ENCODE data around the gene BICC1. TPM values are rescaled to one million over a fixed set of nuclear protein-coding genes. Genes with fewer than 3 reads are reported as not detected.
A peak's percentile ranks its signal among the peaks of the same experiment; 100 is the strongest.

The BICC1 gene
- total RNA-seq, 1 experiment from 2014 or later, result 39.1 TPM

DNA sequence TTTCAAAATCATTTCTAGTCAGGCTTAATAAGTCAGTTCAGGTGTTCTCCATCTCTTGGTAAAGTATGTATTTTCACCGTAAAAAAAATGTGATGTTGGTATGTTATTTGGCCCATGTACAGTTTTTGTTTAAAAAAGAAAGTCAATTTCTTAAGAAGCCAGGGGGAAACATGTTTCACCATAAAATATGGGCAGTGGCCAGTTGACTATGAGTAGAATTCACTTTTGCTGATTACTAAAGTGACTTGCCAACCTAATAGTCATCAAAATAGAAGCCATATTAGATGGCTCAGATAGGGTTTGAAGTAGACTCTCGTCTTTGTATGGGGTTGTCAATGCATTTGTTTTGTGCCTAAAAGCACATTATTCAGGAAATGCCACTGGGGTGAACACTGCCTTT, 266.3 kb downstream of the BICC1 start:
- no peak for DNase-seq (ENCODE audit: low read depth)

DNA sequence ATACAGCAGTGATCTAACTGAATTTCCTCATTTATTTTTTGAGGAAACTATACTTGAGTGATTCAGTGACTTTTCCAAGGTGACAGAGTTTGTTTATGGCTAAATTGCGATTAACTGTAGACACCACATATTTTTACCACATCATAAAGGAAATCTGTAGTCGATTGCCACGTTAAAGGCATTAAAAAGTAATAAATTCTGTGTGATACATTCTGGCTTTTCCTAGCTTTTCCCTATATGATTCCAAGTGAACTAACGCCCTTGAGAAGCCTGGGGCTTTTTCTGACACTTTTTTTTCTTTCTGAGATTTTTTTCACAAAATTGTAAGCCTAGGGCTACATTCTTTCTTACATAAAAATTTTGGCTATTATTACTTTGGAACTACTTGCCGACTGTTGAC, 266.9 kb downstream of the BICC1 start:
- no peak for DNase-seq (ENCODE audit: low read depth)

DNA sequence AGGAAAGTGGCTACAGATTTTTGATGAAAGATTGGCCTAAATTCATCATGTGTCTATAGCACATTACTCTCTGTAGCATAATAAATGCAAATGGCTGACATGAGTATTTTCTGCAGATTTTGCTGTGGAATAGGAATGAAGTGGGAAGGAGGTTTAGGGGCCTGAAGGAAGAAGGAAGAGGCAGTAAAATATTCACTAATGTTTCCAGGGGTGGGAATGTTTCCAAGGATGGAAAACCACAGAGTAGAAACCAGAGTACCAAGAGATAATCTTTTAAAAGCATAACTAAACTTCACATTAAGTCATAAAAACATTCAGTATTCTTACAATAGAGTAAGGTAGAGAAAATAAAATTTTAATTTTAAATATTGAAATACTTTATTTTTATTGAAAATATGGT, 267.8 kb downstream of the BICC1 start:
- DNase-seq (ENCODE audit: low read depth), result peak; percentile 28

DNA sequence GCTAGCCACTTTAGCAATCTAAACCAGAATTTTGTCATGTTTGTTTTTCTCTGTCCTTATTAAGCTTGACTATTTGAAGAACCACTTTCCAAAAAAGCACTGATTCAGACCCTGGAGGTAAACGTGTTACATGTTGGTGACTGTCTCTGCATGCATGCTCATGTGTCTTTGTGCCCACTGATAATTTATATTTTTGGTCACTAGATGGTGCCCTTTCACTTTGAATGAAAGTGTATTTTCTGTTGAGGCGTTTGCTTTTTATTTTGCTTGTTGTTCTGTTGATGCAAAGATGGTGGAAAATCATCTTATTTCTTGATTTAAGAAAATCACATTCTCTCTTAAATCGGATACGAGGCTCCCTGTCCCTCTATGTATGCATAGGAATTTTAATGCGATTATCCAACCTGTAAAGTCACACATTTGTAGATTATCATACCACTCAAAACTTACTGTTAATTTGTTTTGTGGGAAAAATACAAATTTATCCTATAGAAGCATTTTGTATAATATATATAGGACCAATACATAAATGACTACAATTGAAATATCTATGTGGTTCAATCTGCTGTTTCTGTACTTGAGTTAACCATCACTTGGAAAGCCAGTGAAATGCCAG, 269.3 kb downstream of the BICC1 start:
- DNase-seq (ENCODE audit: low read depth), result peak; percentile 57

DNA sequence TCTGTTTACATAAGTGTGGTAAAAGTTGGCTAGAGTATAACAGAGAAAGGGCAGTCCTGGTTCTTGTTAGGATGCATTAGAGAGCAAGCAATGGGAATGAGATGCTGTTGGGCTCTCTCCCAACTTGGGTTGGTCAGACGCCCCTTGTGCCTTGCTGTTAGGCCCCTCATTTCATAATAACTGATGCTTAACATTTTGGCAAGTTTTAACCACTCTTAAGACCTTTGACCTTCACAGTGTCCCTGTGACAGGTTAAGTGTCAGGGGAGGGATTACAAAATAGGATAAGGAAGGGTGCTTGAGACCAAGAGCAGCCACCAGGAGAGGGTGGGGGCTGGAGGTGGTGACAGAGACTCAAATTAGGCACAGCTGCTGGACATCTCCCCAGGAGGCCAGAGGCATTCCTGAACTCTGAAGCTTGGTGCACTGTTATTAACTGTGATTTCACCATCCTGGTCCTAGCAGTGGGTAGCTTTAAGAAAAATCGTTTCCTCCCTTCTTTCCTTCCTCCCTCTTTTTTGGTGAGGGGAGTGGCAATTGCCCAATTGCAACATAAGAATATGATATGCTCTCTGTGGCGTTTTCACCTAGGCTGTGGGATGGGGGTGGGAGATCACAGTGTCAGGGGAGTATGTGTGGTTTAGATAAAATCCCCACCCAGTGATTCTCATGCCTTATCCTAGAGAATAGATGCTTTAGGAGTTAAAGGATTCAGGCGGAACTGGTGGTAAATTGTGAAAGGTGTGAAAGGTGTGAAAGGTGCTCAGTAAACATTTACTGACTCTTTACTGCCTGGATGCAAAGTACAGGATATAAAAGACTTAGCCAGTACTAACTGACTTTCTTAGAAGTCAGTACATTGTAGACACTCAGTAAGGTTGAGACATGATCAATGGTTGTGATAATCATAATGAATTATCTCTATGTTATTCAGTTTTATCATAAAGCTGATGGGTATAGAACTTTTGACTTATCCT, 270.5 kb downstream of the BICC1 start:
- DNase-seq (ENCODE audit: low read depth), result no peak

DNA sequence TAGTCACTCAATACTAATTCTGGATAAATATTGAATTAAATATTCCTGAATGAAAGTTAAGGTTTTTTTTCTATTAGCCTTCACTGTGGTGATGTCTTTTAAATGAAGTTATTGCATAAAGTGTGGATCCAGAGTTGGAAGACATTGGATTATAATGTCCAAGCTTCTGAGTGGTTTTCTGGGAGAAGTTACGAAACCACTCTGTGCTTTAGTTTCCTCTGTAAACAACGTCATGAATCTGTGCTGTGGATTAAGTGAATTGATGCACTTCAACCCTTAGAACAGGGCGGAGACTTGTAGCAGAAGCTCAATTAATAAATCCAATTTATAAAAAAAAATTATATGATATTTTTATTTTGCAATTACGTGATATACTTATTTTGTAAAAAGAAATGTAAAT, 271.7 kb downstream of the BICC1 start:
- DNase-seq (ENCODE audit: low read depth), result no peak

GRCh38 chr10:58785354-58785753, 272.7 kb downstream of the BICC1 start:
- no peak for DNase-seq (ENCODE audit: low read depth)

DNA sequence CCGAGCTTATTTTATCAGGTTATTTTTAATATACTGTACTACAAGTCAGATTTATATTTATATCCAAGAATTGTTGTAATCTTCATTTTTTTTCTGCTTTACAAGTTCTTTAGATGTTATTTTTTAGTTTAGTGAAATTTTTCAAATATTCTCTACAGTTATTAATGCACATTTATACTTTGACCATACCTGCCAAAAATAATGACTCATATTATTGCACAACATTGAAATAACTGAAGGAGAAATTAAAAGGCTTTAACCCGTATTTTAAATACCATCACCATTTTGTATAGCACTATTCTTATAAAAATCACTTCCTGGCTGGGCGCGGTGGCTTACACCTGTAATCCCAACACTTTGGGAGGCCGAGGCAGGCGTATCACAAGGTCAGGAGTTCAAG, 278.5 kb downstream of the BICC1 start:
- peak; percentile 12 for DNase-seq (ENCODE audit: low read depth)

- DNase-seq (ENCODE audit: low read depth), result no peak
These were observed 282.9 kb downstream of the BICC1 start for GRCh38 chr10:58795560-58795959.

DNA sequence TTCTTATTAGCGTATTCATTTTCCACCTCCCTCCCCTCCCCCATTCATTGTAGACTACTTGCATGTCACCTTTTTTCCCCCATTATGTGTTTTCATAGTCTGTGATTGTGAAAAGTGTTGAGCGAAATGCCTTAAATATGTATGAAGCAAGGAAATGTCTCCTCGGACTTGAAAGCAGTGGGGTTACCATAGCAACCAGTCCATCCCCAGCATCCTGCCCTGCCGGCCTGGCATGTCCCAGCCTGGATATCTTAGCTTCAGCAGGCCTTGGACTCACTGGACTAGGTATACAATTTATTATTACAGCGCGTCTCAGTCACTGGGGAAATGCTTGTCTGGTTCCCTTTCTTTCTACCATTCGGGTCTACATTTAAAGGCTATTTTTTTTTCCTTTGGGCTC, 283.6 kb downstream of the BICC1 start:
- DNase-seq (ENCODE audit: low read depth), result no peak

DNA sequence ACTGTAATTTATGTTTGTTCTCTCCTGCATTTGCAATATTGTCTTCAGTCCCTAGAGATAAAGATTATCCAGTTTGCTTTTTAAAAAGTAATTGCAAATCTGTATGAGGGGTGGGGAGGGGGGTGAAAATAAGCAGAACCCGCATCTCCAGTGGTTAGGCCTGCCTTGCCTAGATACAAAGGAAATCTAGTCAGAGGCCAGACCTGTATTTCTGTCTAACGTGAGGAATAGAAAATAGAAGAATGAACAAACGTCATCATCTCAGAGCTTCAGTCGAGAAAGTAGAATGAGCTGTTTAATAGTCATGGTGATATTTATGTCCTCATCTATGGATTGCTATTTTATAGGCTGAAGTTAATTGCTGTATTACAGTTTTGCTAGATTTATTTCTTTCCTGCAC, 284.2 kb downstream of the BICC1 start:
- DNase-seq (ENCODE audit: low read depth), result no peak

GRCh38 chr10:58797356-58797755, 284.7 kb downstream of the BICC1 start:
- DNase-seq (ENCODE audit: low read depth), result peak; percentile 45

GRCh38 chr10:58802047-58802446, 289.4 kb downstream of the BICC1 start:
- DNase-seq (ENCODE audit: low read depth), result no peak

GRCh38 chr10:58806323-58806722, 293.7 kb downstream of the BICC1 start:
- no peak for DNase-seq (ENCODE audit: low read depth)

- DNase-seq (ENCODE audit: low read depth), result peak; percentile 19
These were observed 294.4 kb downstream of the BICC1 start for GRCh38 chr10:58806970-58807628.

GRCh38 chr10:58807629-58808022, 295.0 kb downstream of the BICC1 start:
- DNase-seq (ENCODE audit: low read depth), result peak; percentile 22

DNA sequence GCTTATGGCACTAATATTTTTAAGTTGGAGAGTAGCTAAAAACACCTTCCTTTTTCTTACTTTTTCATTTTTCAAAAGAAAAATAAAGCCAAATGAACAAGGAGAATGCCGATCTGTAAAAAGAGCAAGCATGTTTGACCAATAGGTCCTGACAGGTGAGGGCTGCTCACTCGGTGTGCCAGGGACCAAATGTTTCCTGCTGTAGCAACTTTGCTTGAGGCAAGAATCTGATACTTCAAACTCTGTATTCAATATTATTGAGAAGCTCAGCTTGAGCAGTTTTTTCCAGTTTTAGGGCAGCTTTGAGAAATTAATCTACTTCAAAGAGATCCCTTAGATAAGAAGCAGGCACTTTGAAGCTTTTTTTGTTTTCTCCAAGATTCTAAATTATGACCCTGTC, 298.1 kb downstream of the BICC1 start:
- DNase-seq (ENCODE audit: low read depth), result no peak

GRCh38 chr10:58813573-58813972, 300.9 kb downstream of the BICC1 start:
- no peak for DNase-seq (ENCODE audit: low read depth)

DNA sequence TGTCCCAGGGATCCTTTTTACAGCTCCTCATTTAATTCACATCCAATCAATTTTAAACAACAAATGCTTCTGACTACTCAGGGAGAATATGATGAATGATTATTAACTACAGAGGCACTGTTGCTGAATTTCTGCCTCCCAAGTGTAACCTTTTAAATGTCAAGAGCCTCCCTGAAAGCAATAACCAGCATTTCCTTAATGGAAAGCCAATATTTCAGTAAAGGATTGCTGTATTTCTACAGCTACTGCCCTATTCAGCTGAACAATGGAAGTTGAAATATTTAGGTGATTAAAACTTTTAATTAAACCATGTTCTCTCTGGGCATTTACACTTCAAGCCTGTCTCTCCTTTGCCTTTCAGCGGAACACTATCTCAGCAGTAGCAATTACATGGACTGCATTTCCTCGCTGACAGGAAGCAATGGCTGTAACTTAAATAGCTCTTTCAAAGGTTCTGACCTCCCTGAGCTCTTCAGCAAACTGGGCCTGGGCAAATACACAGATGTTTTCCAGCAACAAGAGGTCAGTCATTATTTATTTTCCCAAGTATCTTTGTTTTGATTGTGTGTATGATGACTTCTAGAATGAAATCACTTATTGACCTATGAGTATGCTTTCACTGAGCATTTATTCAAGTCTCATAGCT, 304.7 kb downstream of the BICC1 start:
- no peak for DNase-seq (ENCODE audit: low read depth)

DNA sequence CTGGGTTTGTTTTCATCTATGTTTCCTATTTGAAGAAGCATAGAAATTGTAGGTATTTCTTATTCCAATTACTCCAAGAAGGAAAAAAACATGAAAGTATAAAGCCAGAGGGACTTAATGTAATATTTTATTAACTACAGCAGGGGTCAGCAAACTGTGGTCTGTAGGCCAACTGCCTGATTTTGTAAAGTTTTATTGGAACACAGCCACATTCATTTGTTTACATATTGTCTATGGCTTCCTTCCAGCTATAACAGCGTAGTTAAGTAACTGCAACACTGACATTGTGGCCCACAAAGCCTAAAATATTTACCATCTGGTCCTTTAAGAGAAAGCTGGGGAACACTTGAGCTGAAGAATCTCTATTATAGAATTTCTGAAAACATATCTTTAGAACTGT, 306.2 kb downstream of the BICC1 start:
- peak; percentile 62 for DNase-seq (ENCODE audit: low read depth)

GRCh38 chr10:58820386-58820785, 307.7 kb downstream of the BICC1 start:
- DNase-seq (ENCODE audit: low read depth), result peak; percentile 7

All from M059J (cell line).